Neutrophil (primary cell): ENCODE data around the gene SH2B3.
A peak's percentile ranks its signal among the peaks of the same experiment; 100 is the strongest.

Experiments
- H3K27ac ChIP-seq: fragments of 200-600 bp; sonication (generic); 2 replicates; pipeline ENCODE4 v1.5.1; 2016; ENCODE audit warnings: mild to moderate bottlenecking, moderate library complexity
- H3K27me3 ChIP-seq: fragments of 200-600 bp; sonication (generic); 2 replicates; pipeline ENCODE4 v1.6.0; 2016; ENCODE audit warnings: mild to moderate bottlenecking
- H3K36me3 ChIP-seq: fragments of 200-600 bp; sonication (generic); 2 replicates; pipeline ENCODE4 v1.5.1; 2017
- H3K4me1 ChIP-seq, 2 experiments: fragments of 200-600 bp in 1 of 2; sonication (generic) in 1 of 2; 1 replicate in 1 of 2; 2 replicates in 1 of 2; pipeline versions ENCODE4 v1.5.1 to v1.6.1; 2013 to 2016; ENCODE audit warnings: low read depth in 1 of 2, low read length in 1 of 2, mild to moderate bottlenecking in 1 of 2, moderate library complexity in 1 of 2; ENCODE audit not compliant: control insufficient read depth in 1 of 2, insufficient read depth in 1 of 2
- H3K4me3 ChIP-seq, 2 experiments: fragments of 200-600 bp in 1 of 2; sonication (generic) in 1 of 2; 1 replicate in 1 of 2; 2 replicates in 1 of 2; pipeline ENCODE4 v1.5.1; 2013 to 2016; ENCODE audit warnings: low read depth in 1 of 2, low read length in 1 of 2, mild to moderate bottlenecking in 1 of 2, moderate library complexity in 1 of 2
- H3K9me3 ChIP-seq: fragments of 200-600 bp; sonication (generic); 2 replicates; pipeline ENCODE4 v1.5.1; 2016
- TF ChIP-seq, protein P1 (sequence below): fragments of 200-600 bp; sonication (generic); IDR thresholded peaks from 2 replicates; pipeline ENCODE4 v1.5.1; 2016; ENCODE audit warnings: antibody characterized with exemption

The SH2B3 gene

DNA sequence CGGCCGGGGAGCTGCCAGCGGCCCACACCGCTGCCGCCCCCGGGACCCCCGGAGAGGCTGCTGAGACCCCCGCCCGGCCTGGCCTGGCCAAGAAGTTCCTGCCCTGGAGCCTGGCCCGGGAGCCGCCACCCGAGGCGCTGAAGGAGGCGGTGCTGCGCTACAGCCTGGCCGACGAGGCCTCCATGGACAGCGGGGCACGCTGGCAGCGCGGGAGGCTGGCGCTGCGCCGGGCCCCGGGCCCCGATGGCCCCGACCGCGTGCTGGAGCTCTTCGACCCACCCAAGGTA is 12.8 kb downstream of the SH2B3 start:
- no peaks in the 10 kb centered on the region for H3K9me3 ChIP-seq
- peaks cover 2 to 5% of the 10 kb centered on the region in 2 experiments for H3K4me1 ChIP-seq
- H3K27me3 ChIP-seq = no peaks in the 10 kb centered on the region
- H3K4me3 ChIP-seq = no peak overlapping the region
- TF ChIP-seq, protein P1, sequence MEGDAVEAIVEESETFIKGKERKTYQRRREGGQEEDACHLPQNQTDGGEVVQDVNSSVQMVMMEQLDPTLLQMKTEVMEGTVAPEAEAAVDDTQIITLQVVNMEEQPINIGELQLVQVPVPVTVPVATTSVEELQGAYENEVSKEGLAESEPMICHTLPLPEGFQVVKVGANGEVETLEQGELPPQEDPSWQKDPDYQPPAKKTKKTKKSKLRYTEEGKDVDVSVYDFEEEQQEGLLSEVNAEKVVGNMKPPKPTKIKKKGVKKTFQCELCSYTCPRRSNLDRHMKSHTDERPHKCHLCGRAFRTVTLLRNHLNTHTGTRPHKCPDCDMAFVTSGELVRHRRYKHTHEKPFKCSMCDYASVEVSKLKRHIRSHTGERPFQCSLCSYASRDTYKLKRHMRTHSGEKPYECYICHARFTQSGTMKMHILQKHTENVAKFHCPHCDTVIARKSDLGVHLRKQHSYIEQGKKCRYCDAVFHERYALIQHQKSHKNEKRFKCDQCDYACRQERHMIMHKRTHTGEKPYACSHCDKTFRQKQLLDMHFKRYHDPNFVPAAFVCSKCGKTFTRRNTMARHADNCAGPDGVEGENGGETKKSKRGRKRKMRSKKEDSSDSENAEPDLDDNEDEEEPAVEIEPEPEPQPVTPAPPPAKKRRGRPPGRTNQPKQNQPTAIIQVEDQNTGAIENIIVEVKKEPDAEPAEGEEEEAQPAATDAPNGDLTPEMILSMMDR = no peak
- no peak overlapping the region for H3K27ac ChIP-seq
- H3K36me3 ChIP-seq = peaks cover 52% of the 10 kb centered on the region

DNA sequence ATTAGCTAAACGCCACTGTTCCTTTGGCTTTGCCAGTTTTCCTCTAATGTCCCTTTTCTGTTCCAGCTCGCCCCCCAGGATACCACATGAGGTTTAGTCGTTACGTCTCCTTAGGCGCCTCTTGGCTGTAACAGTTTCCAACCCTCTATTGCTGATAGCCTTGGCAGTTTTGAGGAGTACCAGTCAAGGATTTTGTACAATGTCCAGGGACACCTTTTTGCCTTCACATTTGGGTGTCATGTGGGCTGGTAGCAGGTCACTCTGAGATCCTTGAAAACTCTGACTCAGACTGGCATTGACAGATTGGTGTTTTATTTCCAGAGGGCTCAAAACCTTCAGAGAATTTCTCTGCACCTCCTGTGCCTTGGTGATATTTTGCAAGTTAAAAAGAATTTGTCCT is 14.1 kb downstream of the SH2B3 start:
- TF ChIP-seq, protein P1 = no peak
- Histone ChIP-seq H3K4me1 (peaks cover 0 to under 1% of the 10 kb centered on the region in 2 experiments), H3K27me3 (no peaks in the 10 kb centered on the region), H3K4me3 (no peak overlapping the region), H3K27ac (no peak overlapping the region), H3K36me3 (peaks cover 52% of the 10 kb centered on the region), H3K9me3 (no peaks in the 10 kb centered on the region)

DNA sequence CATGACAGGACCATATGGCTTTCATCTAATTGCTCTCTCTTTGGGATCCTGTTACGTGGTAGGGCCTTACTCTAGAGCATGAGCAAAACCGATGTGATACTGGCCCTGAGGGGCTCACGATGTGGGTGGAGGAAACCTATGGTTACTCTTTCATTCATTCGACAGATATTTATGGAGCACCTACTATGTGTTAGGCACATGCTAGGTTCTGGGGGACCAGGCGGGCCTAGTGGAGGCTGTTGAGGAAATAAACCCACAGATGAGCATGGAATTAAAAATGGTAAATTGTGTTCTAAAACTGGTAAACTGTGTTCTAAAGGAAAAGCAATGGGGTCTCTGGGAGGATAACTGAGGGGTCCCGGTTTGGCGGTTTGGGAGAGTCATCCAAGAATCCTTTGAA is 14.8 kb downstream of the SH2B3 start:
- Histone ChIP-seq H3K4me1 (peaks cover 3 to 8% of the 10 kb centered on the region in 2 experiments), H3K4me3 (no peak overlapping the region), H3K9me3 (no peaks in the 10 kb centered on the region), H3K36me3 (peaks cover 52% of the 10 kb centered on the region), H3K27ac (no peak overlapping the region), H3K27me3 (no peaks in the 10 kb centered on the region)
- TF ChIP-seq, protein P1 = no peak

DNA sequence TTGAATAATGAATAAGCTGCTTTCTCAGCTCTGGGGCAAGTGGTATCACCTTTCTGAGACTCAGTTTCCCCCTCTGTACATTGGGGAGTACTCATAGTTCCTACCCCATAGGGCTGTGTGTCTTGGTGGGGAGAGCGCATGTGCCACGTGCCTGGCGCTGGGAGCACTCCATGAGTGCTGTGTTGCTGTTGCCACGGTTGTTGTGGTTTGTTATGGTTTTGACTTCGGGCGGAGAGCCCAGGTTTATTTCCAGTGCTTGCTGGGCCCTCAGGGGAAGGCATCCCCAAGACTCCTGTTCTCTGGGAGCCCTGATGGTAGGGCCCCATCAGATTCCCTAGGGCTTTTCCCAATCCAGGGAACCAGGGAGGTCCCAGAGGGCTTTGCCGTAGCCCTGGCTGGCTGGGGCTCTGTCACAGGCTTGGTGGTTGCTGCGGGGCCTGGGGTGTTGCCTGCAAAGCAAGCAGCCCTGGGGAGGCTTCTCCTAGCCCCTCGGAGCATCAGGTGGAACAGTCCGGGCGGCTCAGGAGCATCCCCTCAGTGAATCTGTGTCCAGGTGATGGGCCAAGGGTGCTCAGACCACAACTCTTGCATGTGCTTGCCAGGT is 18.6 kb downstream of the SH2B3 start:
- Histone ChIP-seq H3K27me3 (no peaks in the 10 kb centered on the region), H3K9me3 (no peaks in the 10 kb centered on the region), H3K27ac (peak overlapping the region; percentile 95), H3K4me1 (peaks cover 41 to 46% of the 10 kb centered on the region in 2 experiments), H3K4me3 (no peak overlapping the region), H3K36me3 (peaks cover 26% of the 10 kb centered on the region)
- TF ChIP-seq, protein P1 = no peak

DNA sequence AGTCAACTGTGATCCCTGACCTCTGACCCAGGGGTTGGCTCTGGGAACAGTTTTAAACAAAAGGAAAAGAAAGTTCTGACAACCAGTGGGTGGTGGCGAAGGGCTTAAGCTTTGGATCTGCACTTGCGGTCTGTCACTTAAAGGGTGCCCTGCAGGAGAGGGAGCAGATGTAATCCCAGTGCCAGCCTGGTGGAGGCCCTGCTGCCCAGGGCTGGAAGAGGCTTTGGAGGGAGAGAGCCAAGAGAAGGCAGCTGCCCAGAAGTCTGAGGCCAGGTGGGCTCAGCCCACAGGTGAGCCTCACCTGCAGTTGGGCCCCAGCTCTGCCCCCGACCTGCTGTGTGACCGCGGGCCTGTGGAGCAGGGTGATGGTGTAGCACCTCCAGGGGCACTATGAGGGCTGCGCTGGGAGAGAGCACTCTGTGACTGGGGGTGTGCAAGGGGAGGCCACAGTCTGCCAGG is 19.1 kb downstream of the SH2B3 start:
- Histone ChIP-seq H3K4me1 (peaks cover 47 to 51% of the 10 kb centered on the region in 2 experiments), H3K27ac (peak overlapping the region; percentile 95), H3K4me3 (no peak overlapping the region), H3K9me3 (no peaks in the 10 kb centered on the region), H3K27me3 (no peaks in the 10 kb centered on the region), H3K36me3 (peaks cover 22% of the 10 kb centered on the region)
- TF ChIP-seq, protein P1 = peak; percentile 17
